ENCODE measurements around the gene LYL1. TPM values are rescaled to one million over a fixed set of nuclear protein-coding genes. Genes with fewer than 3 reads are reported as not detected.

LYL1 gene
- total RNA-seq, 1 donor from 2014 or later = 0.50 TPM

DNA sequence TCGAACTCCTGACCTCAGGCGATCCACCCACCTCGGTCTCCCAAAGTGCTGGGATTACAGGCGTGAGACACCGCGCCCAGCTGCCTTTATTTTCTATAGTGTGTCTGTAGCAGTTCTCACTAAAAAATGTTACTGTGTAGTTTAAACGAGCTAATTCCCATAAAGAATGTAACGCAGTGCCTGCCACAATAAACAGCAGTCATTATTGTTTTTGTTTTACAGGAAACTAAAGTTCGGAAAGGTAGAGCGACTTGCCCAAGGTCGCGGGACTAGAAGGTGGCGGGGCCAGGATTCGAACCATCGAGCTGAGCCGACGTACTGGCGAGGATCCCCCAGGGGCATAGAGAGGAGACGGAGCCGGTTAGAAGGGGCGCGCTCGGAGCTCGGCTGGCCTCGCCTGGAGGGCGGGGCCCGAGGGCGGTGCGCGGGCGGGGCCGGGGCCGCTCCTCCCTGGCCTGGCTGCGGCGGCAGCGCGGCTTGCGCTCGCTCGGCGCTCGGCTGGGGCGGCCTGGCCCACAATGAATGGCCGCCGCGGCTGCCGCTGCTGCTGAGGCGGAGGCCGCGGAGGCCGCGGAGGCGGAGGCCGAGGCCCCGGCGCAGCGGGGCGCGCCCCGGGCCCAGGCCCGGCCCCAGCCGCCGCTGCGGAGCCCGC, 15.2 kb upstream of the LYL1 start, which contains the start of gene NACC1:
NACC1 (plus strand) TSS at position 493 of the 652 bp plus-strand sequence. CDS start 16,944 bp downstream, outside the sequence.
- Mint-ChIP-seq H3K27me3 (no peaks in the 10 kb centered on the region), H3K36me3 (ENCODE audit: insufficient read depth) (peaks cover 2% of the 10 kb centered on the region), H3K27ac (peak within 1 kb of the TSS; percentile 99), H3K4me1 (ENCODE audit: low read depth) (peaks cover 22% of the 10 kb centered on the region), H3K4me3 (ENCODE audit: low read depth) (peak within 1 kb of the TSS; percentile 96), H3K9me3 (ENCODE audit: low read depth) (no peaks in the 10 kb centered on the region)
- DNase-seq (ENCODE audit: low spot score, unreplicated experiment) = peak; percentile 87
- TF ChIP-seq, protein P1, sequence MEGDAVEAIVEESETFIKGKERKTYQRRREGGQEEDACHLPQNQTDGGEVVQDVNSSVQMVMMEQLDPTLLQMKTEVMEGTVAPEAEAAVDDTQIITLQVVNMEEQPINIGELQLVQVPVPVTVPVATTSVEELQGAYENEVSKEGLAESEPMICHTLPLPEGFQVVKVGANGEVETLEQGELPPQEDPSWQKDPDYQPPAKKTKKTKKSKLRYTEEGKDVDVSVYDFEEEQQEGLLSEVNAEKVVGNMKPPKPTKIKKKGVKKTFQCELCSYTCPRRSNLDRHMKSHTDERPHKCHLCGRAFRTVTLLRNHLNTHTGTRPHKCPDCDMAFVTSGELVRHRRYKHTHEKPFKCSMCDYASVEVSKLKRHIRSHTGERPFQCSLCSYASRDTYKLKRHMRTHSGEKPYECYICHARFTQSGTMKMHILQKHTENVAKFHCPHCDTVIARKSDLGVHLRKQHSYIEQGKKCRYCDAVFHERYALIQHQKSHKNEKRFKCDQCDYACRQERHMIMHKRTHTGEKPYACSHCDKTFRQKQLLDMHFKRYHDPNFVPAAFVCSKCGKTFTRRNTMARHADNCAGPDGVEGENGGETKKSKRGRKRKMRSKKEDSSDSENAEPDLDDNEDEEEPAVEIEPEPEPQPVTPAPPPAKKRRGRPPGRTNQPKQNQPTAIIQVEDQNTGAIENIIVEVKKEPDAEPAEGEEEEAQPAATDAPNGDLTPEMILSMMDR (IDR thresholded peaks at IDR 0.05; ENCODE audit: unreplicated experiment) = no peak

DNA sequence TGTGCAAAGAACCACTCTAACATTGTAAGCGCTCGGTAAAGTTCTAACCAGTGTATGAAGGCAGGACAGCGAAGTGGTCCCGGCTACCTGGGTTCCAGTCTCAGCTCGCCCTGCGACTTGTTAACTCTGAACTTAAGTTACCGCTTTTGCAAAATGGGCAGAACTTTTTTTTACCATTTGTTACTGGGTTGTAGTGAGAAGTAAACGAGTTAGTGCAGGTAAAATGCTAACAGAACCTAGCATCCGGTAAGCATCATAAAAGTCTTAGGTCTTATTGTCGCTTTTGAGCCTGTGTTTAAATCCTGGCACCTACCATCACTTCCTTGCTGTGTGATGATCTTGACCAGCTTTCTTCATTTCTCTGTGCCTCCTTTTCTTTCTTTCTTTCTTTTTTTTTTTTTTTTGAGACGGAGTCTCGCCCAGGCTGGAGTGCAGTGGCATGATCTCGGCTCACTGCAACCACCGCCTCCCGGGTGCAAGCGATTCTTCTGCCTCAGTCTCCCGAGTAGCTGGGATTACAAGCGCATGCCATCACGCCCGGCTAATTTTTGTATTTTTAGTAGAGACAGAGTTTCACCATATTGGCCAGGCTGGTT, 14.6 kb upstream of the LYL1 start:
- H3K4me3 Mint-ChIP-seq (ENCODE audit: low read depth) = peak overlapping the region; percentile 96
- peaks cover 22% of the 10 kb centered on the region for H3K4me1 Mint-ChIP-seq (ENCODE audit: low read depth)
- H3K27ac Mint-ChIP-seq = peak overlapping the region; percentile 99

GRCh38 chr19:13116282-13117175, 13.9 kb upstream of the LYL1 start, which contains the start of gene TRMT1:
TRMT1 (minus strand) TSS chr19:13116740; CDS start chr19:13116399, 341 bp downstream.
- peaks cover 19% of the 10 kb centered on the region for H3K4me1 Mint-ChIP-seq (ENCODE audit: low read depth)
- no peaks in the 10 kb centered on the region for H3K9me3 Mint-ChIP-seq (ENCODE audit: low read depth)
- peak; percentile 73 for DNase-seq (ENCODE audit: low spot score, unreplicated experiment)
- peak within 1 kb of the TSS; percentile 99 for H3K27ac Mint-ChIP-seq
- no peaks in the 10 kb centered on the region for H3K27me3 Mint-ChIP-seq
- no peaks in the 10 kb centered on the region for H3K36me3 Mint-ChIP-seq (ENCODE audit: insufficient read depth)
- peak within 1 kb of the TSS; percentile 96 for H3K4me3 Mint-ChIP-seq (ENCODE audit: low read depth)
- TF ChIP-seq, protein P1 (IDR thresholded peaks at IDR 0.05; ENCODE audit: unreplicated experiment) = no peak

More for the DNA sequence above, 14.6 kb upstream of the LYL1 start:
- Mint-ChIP-seq H3K9me3 (ENCODE audit: low read depth) (no peaks in the 10 kb centered on the region), H3K27me3 (no peaks in the 10 kb centered on the region), H3K36me3 (ENCODE audit: insufficient read depth) (peaks cover 2% of the 10 kb centered on the region)
- no peak for DNase-seq (ENCODE audit: low spot score, unreplicated experiment)
- TF ChIP-seq, protein P1 (IDR thresholded peaks at IDR 0.05; ENCODE audit: unreplicated experiment) = no peak

DNA sequence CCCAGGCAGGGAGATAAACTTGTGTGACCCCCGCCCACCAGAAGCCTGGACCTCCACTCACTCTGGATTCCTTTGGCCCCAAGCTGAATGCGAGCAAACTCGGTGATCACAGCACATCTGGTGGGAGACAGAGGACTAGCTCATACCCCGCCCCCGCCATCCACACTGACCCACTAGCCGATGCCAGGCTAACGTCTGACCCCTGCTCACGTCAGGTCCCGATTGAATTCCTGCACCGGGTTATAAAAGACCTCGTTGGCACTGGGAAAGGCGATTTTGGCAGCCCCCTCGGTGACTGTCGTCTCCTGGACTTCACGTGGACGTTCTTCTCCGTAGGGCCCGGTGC, 13.3 kb upstream of the LYL1 start:
- peak overlapping the region; percentile 99 for H3K27ac Mint-ChIP-seq
- peaks cover 18% of the 10 kb centered on the region for H3K4me1 Mint-ChIP-seq (ENCODE audit: low read depth)
- TF ChIP-seq, protein P1 (IDR thresholded peaks at IDR 0.05; ENCODE audit: unreplicated experiment) = no peak
- no peaks in the 10 kb centered on the region for H3K36me3 Mint-ChIP-seq (ENCODE audit: insufficient read depth)
- H3K9me3 Mint-ChIP-seq (ENCODE audit: low read depth) = no peaks in the 10 kb centered on the region
- H3K27me3 Mint-ChIP-seq = no peaks in the 10 kb centered on the region
- H3K4me3 Mint-ChIP-seq (ENCODE audit: low read depth) = peak overlapping the region; percentile 96
- no peak for DNase-seq (ENCODE audit: low spot score, unreplicated experiment)

- peaks cover 10% of the 10 kb centered on the region for H3K4me1 Mint-ChIP-seq (ENCODE audit: low read depth)
- no peaks in the 10 kb centered on the region for H3K27me3 Mint-ChIP-seq
- no peaks in the 10 kb centered on the region for H3K9me3 Mint-ChIP-seq (ENCODE audit: low read depth)
- H3K27ac Mint-ChIP-seq = no peak overlapping the region
- no peak for DNase-seq (ENCODE audit: low spot score, unreplicated experiment)
- H3K36me3 Mint-ChIP-seq (ENCODE audit: insufficient read depth) = peaks cover under 1% of the 10 kb centered on the region
- TF ChIP-seq, protein P1 (IDR thresholded peaks at IDR 0.05; ENCODE audit: unreplicated experiment) = no peak
- H3K4me3 Mint-ChIP-seq (ENCODE audit: low read depth) = no peak overlapping the region
Observed at GRCh38 chr19:13112555-13112954, 9.9 kb upstream of the LYL1 start.

Measured in progenitor cell of endocrine pancreas (in vitro differentiated cells).